PC-9 (cell line): ENCODE data around the gene SPRED3. TPM values are rescaled to one million over a fixed set of nuclear protein-coding genes. Genes with fewer than 3 reads are reported as not detected.

Experiments
- BruUV-seq: library from RNA; stranded (reverse); fragments of 400-500 nt; replicated peaks from 2 replicates; lab custom pipeline; 2021; lab: Mats Ljungman, UMichigan
- CTCF ChIA-PET: fragments of 300-600 bp; sonication (Branson Sonifier 250); formaldehyde crosslinking; loops from one replicate; lab custom pipeline; 2022; ENCODE audit warnings: antibody characterized with exemption; lab: Charles Lee
- POLR2A ChIA-PET: fragments of 300-600 bp; sonication (Branson Sonifier 250); formaldehyde crosslinking; loops from one replicate; lab custom pipeline; 2022; ENCODE audit warnings: antibody characterized with exemption; ENCODE audit not compliant: unreplicated experiment; lab: Charles Lee
- DNase-seq, 2 experiments: peaks; one replicate each; pipeline versions ENCODE4 v3.0.0 to v3.0.0-alpha.2; 2015 to 2022; ENCODE audit warnings: mixed read lengths in 1 of 2
- H2AFZ ChIP-seq: fragments of 200-600 bp; sonication (generic); 2 replicates; pipeline ENCODE4 v1.8.1; 2017; ENCODE audit warnings: antibody characterized with exemption
- H3F3A ChIP-seq: fragments of 200-600 bp; sonication (generic); 2 replicates; pipeline ENCODE4 v1.8.1; 2017; ENCODE audit warnings: antibody characterized with exemption, mild to moderate bottlenecking, low read depth; ENCODE audit not compliant: insufficient read depth
- H3K27ac ChIP-seq: fragments of 200-600 bp; sonication (generic); 2 replicates; pipeline ENCODE4 v1.6.1; 2016; ENCODE audit warnings: mixed run types
- H3K27me3 ChIP-seq: fragments of 200-600 bp; sonication (generic); 2 replicates; pipeline ENCODE4 v1.6.1; 2016; ENCODE audit warnings: low read depth, mixed run types; ENCODE audit not compliant: insufficient read depth
- H3K36me3 ChIP-seq: fragments of 200-600 bp; sonication (generic); 2 replicates; pipeline ENCODE4 v1.6.1; 2016; ENCODE audit warnings: low read depth, mixed run types
- H3K4me1 ChIP-seq: fragments of 200-600 bp; sonication (generic); replicated peaks from 2 replicates; pipeline ENCODE4 v1.6.1; 2016; ENCODE audit warnings: mixed run types; ENCODE audit not compliant: insufficient read depth
- H3K4me2 ChIP-seq: fragments of 200-600 bp; sonication (generic); 2 replicates; pipeline ENCODE4 v1.6.1; 2017; ENCODE audit warnings: mixed run types
- H3K4me3 ChIP-seq: fragments of 200-600 bp; sonication (generic); 2 replicates; pipeline ENCODE4 v1.6.1; 2016; ENCODE audit warnings: mixed run types
- H3K79me2 ChIP-seq: fragments of 200-600 bp; sonication (generic); 2 replicates; pipeline ENCODE4 v1.6.1; 2017; ENCODE audit warnings: low read depth, mixed run types
- H3K9me2 ChIP-seq: fragments of 200-600 bp; sonication (generic); 2 replicates; pipeline ENCODE4 v1.8.1; 2017; ENCODE audit warnings: mild to moderate bottlenecking; ENCODE audit not compliant: insufficient read depth
- H3K9me3 ChIP-seq: fragments of 200-600 bp; sonication (generic); 2 replicates; pipeline ENCODE4 v1.8.1; 2016; ENCODE audit warnings: low read depth; ENCODE audit not compliant: insufficient read depth
- H4K20me1 ChIP-seq: fragments of 200-600 bp; sonication (generic); 2 replicates; pipeline ENCODE4 v1.8.1; 2017; ENCODE audit not compliant: insufficient read depth
- EZH2 ChIP-seq: fragments of 200-600 bp; sonication (generic); IDR thresholded peaks from 2 replicates; pipeline ENCODE4 v1.8.0; 2017; ENCODE audit warnings: antibody characterized with exemption, low read depth
- intact Hi-C: fragments of 100-400 bp; cut with micrococcal nuclease; formaldehyde crosslinking; loops from one replicate; pipeline ENCODE4 v1.10.0; 2022; ENCODE audit not compliant: unreplicated experiment
- total RNA-seq: library from RNA; stranded (reverse); gene quantifications from 2 replicates; pipeline ENCODE4 v1.2.3, GENCODE V29; 2021
- TF ChIP-seq, protein P1 (sequence below): fragments of 200-600 bp; sonication (generic); conservative IDR thresholded peaks from 2 replicates; pipeline ENCODE4 v1.6.1; 2017; ENCODE audit warnings: mixed run types, antibody characterized with exemption, mild to moderate bottlenecking, moderate library complexity

The SPRED3 gene
- total RNA-seq, 1 experiment from 2014 or later: 5.4 TPM

GRCh38 chr19:38389101-38389925, 816 bp downstream of the SPRED3 start:
- Histone ChIP-seq H3K9me2 (no peaks in the 10 kb centered on the region), H3F3A (peaks cover 22% of the 10 kb centered on the region; the same call in 1 of the 2 replicates), H3K4me2 (peak overlapping the region; percentile 81), H3K27ac (no peak overlapping the region), H3K4me1 (peaks cover 8% of the 10 kb centered on the region; the same call in 1 of the 2 replicates), H4K20me1 (no peaks in the 10 kb centered on the region), H2AFZ (peak overlapping the region; percentile 66; the same call in 1 of the 2 replicates), H3K9me3 (no peaks in the 10 kb centered on the region), H3K27me3 (no peaks in the 10 kb centered on the region), H3K36me3 (no peaks in the 10 kb centered on the region), H3K4me3 (peak overlapping the region; percentile 71), H3K79me2 (no peaks in the 10 kb centered on the region)
- ChIA-PET CTCF (interaction anchor here (0.5 to 3.0 kb wide), 2 partner anchors 13 to 410 kb away, joined by 3 to 29 read pairs; partner anchors contain the start of gene FAM98C), POLR2A (interaction anchor here (0.5 to 0.9 kb wide), 4 partner anchors 15 to 484 kb away, joined by 3 to 10 read pairs (median 4); partner anchors contain the start of gene PSMD8)
- DNase-seq: peak in 1 of 2 experiments; percentile 23
- no TSS peak for BruUV-seq
- TF ChIP-seq, protein P1, sequence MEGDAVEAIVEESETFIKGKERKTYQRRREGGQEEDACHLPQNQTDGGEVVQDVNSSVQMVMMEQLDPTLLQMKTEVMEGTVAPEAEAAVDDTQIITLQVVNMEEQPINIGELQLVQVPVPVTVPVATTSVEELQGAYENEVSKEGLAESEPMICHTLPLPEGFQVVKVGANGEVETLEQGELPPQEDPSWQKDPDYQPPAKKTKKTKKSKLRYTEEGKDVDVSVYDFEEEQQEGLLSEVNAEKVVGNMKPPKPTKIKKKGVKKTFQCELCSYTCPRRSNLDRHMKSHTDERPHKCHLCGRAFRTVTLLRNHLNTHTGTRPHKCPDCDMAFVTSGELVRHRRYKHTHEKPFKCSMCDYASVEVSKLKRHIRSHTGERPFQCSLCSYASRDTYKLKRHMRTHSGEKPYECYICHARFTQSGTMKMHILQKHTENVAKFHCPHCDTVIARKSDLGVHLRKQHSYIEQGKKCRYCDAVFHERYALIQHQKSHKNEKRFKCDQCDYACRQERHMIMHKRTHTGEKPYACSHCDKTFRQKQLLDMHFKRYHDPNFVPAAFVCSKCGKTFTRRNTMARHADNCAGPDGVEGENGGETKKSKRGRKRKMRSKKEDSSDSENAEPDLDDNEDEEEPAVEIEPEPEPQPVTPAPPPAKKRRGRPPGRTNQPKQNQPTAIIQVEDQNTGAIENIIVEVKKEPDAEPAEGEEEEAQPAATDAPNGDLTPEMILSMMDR: no peak
- TF ChIP-seq EZH2: no peak
- intact Hi-C loops: loop anchor here (5.0 to 10.0 kb wide), 2 partner anchors 157 to 485 kb away; partner anchors contain the start of genes SIPA1L3 and WDR87

GRCh38 chr19:38389957-38390924, 1.7 kb downstream of the SPRED3 start:
- Histone ChIP-seq H3K79me2 (no peaks in the 10 kb centered on the region), H3K9me2 (no peaks in the 10 kb centered on the region), H3K27ac (no peak overlapping the region), H4K20me1 (no peaks in the 10 kb centered on the region), H3K36me3 (no peaks in the 10 kb centered on the region), H3K4me2 (no peak overlapping the region), H3K27me3 (no peaks in the 10 kb centered on the region), H3F3A (peaks cover 22% of the 10 kb centered on the region; the same call in 1 of the 2 replicates), H3K9me3 (no peaks in the 10 kb centered on the region), H3K4me3 (no peak overlapping the region), H3K4me1 (peaks cover 8% of the 10 kb centered on the region; the same call in 1 of the 2 replicates), H2AFZ (no peak overlapping the region)
- ChIA-PET POLR2A (interaction anchor here (0.6 to 0.9 kb wide), 3 partner anchors 16 to 119 kb away, joined by 3 to 6 read pairs (median 3); partner anchors contain the start of gene PSMD8), CTCF (interaction anchor here (3.0 kb wide), 1 partner anchor 12 kb away, joined by 29 read pairs; the partner anchor contains the start of gene FAM98C)
- TF ChIP-seq, protein P1: no peak
- TF ChIP-seq EZH2: no peak
- intact Hi-C loops: loop anchor here (5.0 to 10.0 kb wide), 2 partner anchors 158 to 485 kb away; partner anchors contain the start of genes SIPA1L3 and WDR87
- DNase-seq: no peak
- BruUV-seq: no TSS peak
